GM10248 (cell line): Measurements from ENCODE around the gene CITED1.

Experiments used
- CTCF ChIA-PET: fragments of 300-600 bp; sonication (Branson Sonifier 250); formaldehyde crosslinking; extraction: SDS; loops from one replicate; lab custom pipeline; 2021; ENCODE audit warnings: antibody characterized with exemption; lab: Yijun Ruan, JAX
- POLR2A ChIA-PET: fragments of 350-650 bp; sonication (Branson Sonifier 250); formaldehyde crosslinking; extraction: SDS; loops from one replicate; lab custom pipeline; 2020; ENCODE audit warnings: antibody characterized with exemption; lab: Yijun Ruan, JAX
- DNase-seq: peaks from one replicate; pipeline ENCODE4 v3.0.0; 2012; ENCODE audit errors: extremely low spot score
- CTCF ChIP-seq: IDR thresholded peaks from 2 replicates; pipeline ENCODE4 v1.5.1; 2012; ENCODE audit warnings: mild to moderate bottlenecking, low read depth; ENCODE audit errors: extremely low read depth, missing control alignments, control extremely low read depth

CITED1 gene

DNA sequence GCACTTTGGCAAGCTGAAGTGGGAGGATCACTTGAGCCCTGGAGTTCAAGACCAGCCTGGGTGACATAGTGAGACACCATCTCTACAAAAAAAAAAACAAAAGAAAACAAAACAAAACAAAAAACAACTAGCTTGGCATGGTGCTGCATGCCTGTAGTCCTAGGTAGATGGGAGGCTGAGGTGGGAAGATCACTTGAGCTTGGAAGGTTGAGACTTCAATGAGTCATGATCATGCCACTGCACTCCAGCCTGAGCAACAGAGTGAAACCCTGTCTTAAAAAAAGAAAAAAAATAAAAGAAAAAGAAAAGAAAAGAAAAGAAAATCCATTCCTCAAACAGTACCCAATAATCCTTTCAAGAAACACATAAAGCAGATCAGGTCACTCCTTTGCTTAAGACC is 52.0 kb downstream of the CITED1 start:
- ChIA-PET POLR2A (no interaction called here), CTCF (interaction anchor here (2.4 kb wide), 1 partner anchor 8 kb away, joined by 9 read pairs; no protein-coding TSS in a partner anchor)
- DNase-seq = no peak
- TF ChIP-seq CTCF = no peak
